Right lobe of liver (tissue), 4 donors: ENCODE results near the gene PDCD7.

Experiments
- CTCF ChIP-seq, 4 donors: fragments of 200-600 bp in 3 of 4; fragments of 450-650 bp in 1 of 4; IDR thresholded peaks; one replicate each; pipeline versions ENCODE4 v1.5.1 to v1.8.0; 2016 to 2022; ENCODE audit warnings: antibody characterized with exemption in 4 of 4, mild to moderate bottlenecking in 2 of 4
- POLR2A ChIP-seq: fragments of 450-650 bp; IDR thresholded peaks from one replicate; pipeline ENCODE4 v1.6.1; 2017; ENCODE audit warnings: antibody characterized with exemption, mild to moderate bottlenecking
- donor health status: DM: no; HTN: no; CAD: no.
- donor health status: DM: no; HTN: no; CAD: no.
- donor health status: DM: no; HTN: yes; CAD: no.

GRCh38 chr15:65092911-65093792 is 40.5 kb downstream of the PDCD7 start:
- TF ChIP-seq POLR2A (no peak), CTCF (IDR thresholded peaks at IDR 0.05) (no peak)
